MCF 10A (cell line): ENCODE results near the gene NDC80. TPM values are rescaled to one million over a fixed set of nuclear protein-coding genes. Genes with fewer than 3 reads are reported as not detected.
A peak's percentile ranks its signal among the peaks of the same experiment; 100 is the strongest.

Source experiments
- BruUV-seq: library from RNA; stranded (reverse); fragments of 400-500 nt; replicated peaks from 2 replicates; lab custom pipeline; 2021; lab: Mats Ljungman, UMichigan
- CTCF ChIA-PET: fragments of 300-600 bp; sonication (Branson Sonifier 250); formaldehyde crosslinking; extraction: SDS; loops from one replicate; lab custom pipeline; 2021; ENCODE audit warnings: antibody characterized with exemption, inconsistent platforms; lab: Yijun Ruan, JAX
- POLR2A ChIA-PET: fragments of 300-600, 350-650 bp; sonication (Branson Sonifier 250); formaldehyde crosslinking; extraction: SDS; loops from one replicate; lab custom pipeline; 2020; ENCODE audit warnings: antibody characterized with exemption, inconsistent platforms; lab: Yijun Ruan, JAX
- DNase-seq: peaks from one replicate; pipeline ENCODE4 v3.0.0-alpha.2; 2018; ENCODE audit not compliant: unreplicated experiment
- H3K27ac Mint-ChIP-seq: one replicate; pipeline ENCODE4 v1.8.0; 2022; ENCODE audit warnings: mild to moderate bottlenecking, low read depth, mixed read lengths; ENCODE audit not compliant: unreplicated experiment
- H3K27me3 Mint-ChIP-seq: one replicate; pipeline ENCODE4 v1.8.0; 2022; ENCODE audit warnings: mixed read lengths; ENCODE audit not compliant: insufficient read depth, unreplicated experiment
- H3K36me3 Mint-ChIP-seq: one replicate; pipeline ENCODE4 v1.8.0; 2022; ENCODE audit warnings: mild to moderate bottlenecking, moderate library complexity, mixed read lengths; ENCODE audit not compliant: insufficient read depth, unreplicated experiment
- H3K4me1 Mint-ChIP-seq: one replicate; pipeline ENCODE4 v1.8.0; 2022; ENCODE audit warnings: mixed read lengths; ENCODE audit not compliant: insufficient read depth, unreplicated experiment
- H3K4me3 Mint-ChIP-seq: one replicate; pipeline ENCODE4 v1.8.0; 2022; ENCODE audit warnings: mild to moderate bottlenecking, moderate library complexity, mixed read lengths; ENCODE audit not compliant: unreplicated experiment
- H3K9me3 Mint-ChIP-seq: one replicate; pipeline ENCODE4 v1.8.0; 2022; ENCODE audit warnings: mixed read lengths; ENCODE audit not compliant: unreplicated experiment
- CTCF ChIP-seq: fragments of 200-600 bp; IDR thresholded peaks from one replicate; pipeline ENCODE4 v1.8.0; 2022; ENCODE audit warnings: antibody characterized with exemption, mild to moderate bottlenecking; ENCODE audit not compliant: unreplicated experiment
- intact Hi-C: fragments of 100-400 bp; cut with micrococcal nuclease; formaldehyde crosslinking; loops from 2 replicates; pipeline ENCODE4 v1.14.1; 2022
- total RNA-seq: library from RNA; stranded (reverse); gene quantifications from 2 replicates; pipeline ENCODE4 v1.2.3, GENCODE V29; 2022

NDC80 gene
- total RNA-seq, 1 experiment from 2014 or later = 29.6 TPM

GRCh38 chr18:2589345-2590068 is 18.1 kb downstream of the NDC80 start:
- peaks cover 10% of the 10 kb centered on the region for H3K36me3 Mint-ChIP-seq
- POLR2A ChIA-PET = interaction anchor here (0.6 to 9.6 kb wide), 10 partner anchors 10 to 725 kb away, joined by 3 to 83 read pairs (median 4); partner anchors contain the start of genes METTL4, NDC80 and SMCHD1
- H3K4me3 Mint-ChIP-seq = no peak overlapping the region
- TF ChIP-seq CTCF = no peak
- H3K4me1 Mint-ChIP-seq = peaks cover 14% of the 10 kb centered on the region
- H3K27me3 Mint-ChIP-seq = no peaks in the 10 kb centered on the region
- intact Hi-C loops = no loop called here
- no peaks in the 10 kb centered on the region for H3K9me3 Mint-ChIP-seq
- peak; percentile 56 for DNase-seq
- TSS peak; percentile 12 for BruUV-seq
- CTCF ChIA-PET = interaction anchor here (0.5 to 1.5 kb wide), 4 partner anchors 10 to 305 kb away, joined by 3 to 6 read pairs (median 3); no protein-coding TSS in a partner anchor
- peak overlapping the region; percentile 85 for H3K27ac Mint-ChIP-seq

- Mint-ChIP-seq H3K4me1 (peaks cover 14% of the 10 kb centered on the region), H3K36me3 (peaks cover 10% of the 10 kb centered on the region), H3K27ac (no peak overlapping the region), H3K27me3 (no peaks in the 10 kb centered on the region), H3K4me3 (no peak overlapping the region), H3K9me3 (no peaks in the 10 kb centered on the region)
- TF ChIP-seq CTCF = no peak
- ChIA-PET POLR2A (interaction anchor here (0.8 to 9.6 kb wide), 4 partner anchors 17 to 121 kb away, joined by 3 to 83 read pairs (median 23); partner anchors contain the start of genes METTL4, NDC80 and SMCHD1), CTCF (interaction anchor here (1.5 kb wide), 1 partner anchor 10 kb away, joined by 3 read pairs; no protein-coding TSS in a partner anchor)
- intact Hi-C loops = no loop called here
- BruUV-seq = no TSS peak
- no peak for DNase-seq
Measured at GRCh38 chr18:2590303-2590702, 18.9 kb downstream of the NDC80 start.

GRCh38 chr18:2597639-2598038 is 26.3 kb downstream of the NDC80 start:
- Mint-ChIP-seq H3K4me3 (no peak overlapping the region), H3K36me3 (peaks cover 6% of the 10 kb centered on the region), H3K9me3 (no peaks in the 10 kb centered on the region), H3K27me3 (no peaks in the 10 kb centered on the region), H3K27ac (no peak overlapping the region), H3K4me1 (peaks cover 12% of the 10 kb centered on the region)
- no peak for TF ChIP-seq CTCF
- ChIA-PET POLR2A (no interaction called here), CTCF (no interaction called here)
- no TSS peak for BruUV-seq
- no peak for DNase-seq
- intact Hi-C loops = no loop called here

GRCh38 chr18:2602844-2603243 is 31.5 kb downstream of the NDC80 start:
- Mint-ChIP-seq H3K36me3 (peaks cover 7% of the 10 kb centered on the region), H3K9me3 (no peaks in the 10 kb centered on the region), H3K27ac (no peak overlapping the region), H3K4me3 (no peak overlapping the region), H3K4me1 (peaks cover 19% of the 10 kb centered on the region), H3K27me3 (no peaks in the 10 kb centered on the region)
- no TSS peak for BruUV-seq
- intact Hi-C loops = no loop called here
- ChIA-PET POLR2A (no interaction called here), CTCF (interaction anchor here (0.6 kb wide), 1 partner anchor 25 kb away, joined by 3 read pairs; no protein-coding TSS in a partner anchor)
- DNase-seq = no peak
- TF ChIP-seq CTCF = no peak
